ENCODE measurements around the gene C1orf174. TPM values are rescaled to one million over a fixed set of nuclear protein-coding genes. Genes with fewer than 3 reads are reported as not detected.

Gene C1orf174
- total RNA-seq, 3 donors from 2014 or later = 17.6 to 24.9 (median 18.1) TPM

DNA sequence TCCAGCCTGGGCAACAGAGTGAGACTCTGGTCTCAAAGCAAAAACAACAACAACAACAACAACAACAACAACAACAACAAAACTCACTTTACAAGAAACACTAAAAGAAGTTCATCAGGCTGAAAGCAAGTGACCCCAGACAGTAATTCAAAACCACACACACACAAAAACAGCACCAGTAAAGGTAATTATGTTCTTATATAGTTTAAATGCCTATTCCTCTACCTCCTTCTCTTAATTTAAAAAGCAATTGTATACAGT is 1.7 kb downstream of the C1orf174 start:
- H3K27me3 ChIP-seq = no peaks in the 10 kb centered on the region
- peaks cover 0 to 6% of the 10 kb centered on the region in 2 donors for H3K4me1 ChIP-seq
- intact Hi-C loops (cut with DNase I; ENCODE audit: low total_unique reads) = no loop called here
- no peak overlapping the region for H3K4me3 ChIP-seq
- TF ChIP-seq, protein P1, sequence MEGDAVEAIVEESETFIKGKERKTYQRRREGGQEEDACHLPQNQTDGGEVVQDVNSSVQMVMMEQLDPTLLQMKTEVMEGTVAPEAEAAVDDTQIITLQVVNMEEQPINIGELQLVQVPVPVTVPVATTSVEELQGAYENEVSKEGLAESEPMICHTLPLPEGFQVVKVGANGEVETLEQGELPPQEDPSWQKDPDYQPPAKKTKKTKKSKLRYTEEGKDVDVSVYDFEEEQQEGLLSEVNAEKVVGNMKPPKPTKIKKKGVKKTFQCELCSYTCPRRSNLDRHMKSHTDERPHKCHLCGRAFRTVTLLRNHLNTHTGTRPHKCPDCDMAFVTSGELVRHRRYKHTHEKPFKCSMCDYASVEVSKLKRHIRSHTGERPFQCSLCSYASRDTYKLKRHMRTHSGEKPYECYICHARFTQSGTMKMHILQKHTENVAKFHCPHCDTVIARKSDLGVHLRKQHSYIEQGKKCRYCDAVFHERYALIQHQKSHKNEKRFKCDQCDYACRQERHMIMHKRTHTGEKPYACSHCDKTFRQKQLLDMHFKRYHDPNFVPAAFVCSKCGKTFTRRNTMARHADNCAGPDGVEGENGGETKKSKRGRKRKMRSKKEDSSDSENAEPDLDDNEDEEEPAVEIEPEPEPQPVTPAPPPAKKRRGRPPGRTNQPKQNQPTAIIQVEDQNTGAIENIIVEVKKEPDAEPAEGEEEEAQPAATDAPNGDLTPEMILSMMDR (IDR thresholded peaks at IDR 0.05) = no peak
- no peak for TF ChIP-seq POLR2AphosphoS5 (IDR thresholded peaks at IDR 0.05)
- TF ChIP-seq POLR2A (IDR thresholded peaks at IDR 0.05) = no peak
- no peak for DNase-seq (ENCODE audit: low spot score in 2 of 2)
- no peaks in the 10 kb centered on the region for H3K36me3 ChIP-seq
- peaks cover 12 to 16% of the 10 kb centered on the region in 2 donors for H3K9me3 ChIP-seq
- no peak overlapping the region for H3K27ac ChIP-seq

DNA sequence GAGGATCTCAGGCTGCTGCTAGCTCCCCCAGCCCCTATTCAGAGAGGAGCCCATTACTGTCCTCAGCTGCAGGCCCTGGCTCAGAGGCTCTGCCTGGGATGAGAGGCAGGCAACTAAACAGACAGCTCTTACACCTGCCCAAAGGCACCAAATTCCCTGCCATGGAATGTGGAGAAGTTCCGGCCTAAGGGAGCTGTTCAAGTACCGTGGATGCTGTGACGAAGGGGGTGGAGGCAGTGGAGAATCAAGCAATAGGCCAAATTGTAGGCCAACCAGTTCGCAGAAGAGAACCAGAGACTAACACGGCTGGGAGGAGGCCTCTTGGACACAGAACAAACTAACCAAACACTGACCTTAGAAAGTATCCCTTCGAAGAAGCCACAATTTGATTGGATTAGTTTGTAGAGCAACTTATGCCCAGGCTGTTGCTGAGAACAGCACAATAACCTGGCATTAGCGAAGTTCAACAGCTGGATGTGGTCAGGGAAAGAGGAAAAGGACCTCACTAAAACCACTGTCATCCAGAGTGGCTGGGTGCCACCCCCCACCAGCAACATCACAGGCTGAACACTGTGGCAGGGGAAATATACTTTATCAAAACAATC is 3.6 kb downstream of the C1orf174 start:
- no peaks in the 10 kb centered on the region for H3K27me3 ChIP-seq
- H3K9me3 ChIP-seq = peaks cover 12 to 16% of the 10 kb centered on the region in 2 donors
- TF ChIP-seq, protein P1 (IDR thresholded peaks at IDR 0.05) = no peak
- TF ChIP-seq POLR2AphosphoS5 (IDR thresholded peaks at IDR 0.05) (no peak), POLR2A (IDR thresholded peaks at IDR 0.05) (no peak)
- no peak overlapping the region for H3K4me3 ChIP-seq
- DNase-seq (ENCODE audit: low spot score in 2 of 2) = no peak
- no peaks in the 10 kb centered on the region for H3K36me3 ChIP-seq
- no peak overlapping the region for H3K27ac ChIP-seq
- peaks cover 0 to 6% of the 10 kb centered on the region in 2 donors for H3K4me1 ChIP-seq
- intact Hi-C loops (cut with DNase I; ENCODE audit: low total_unique reads) = no loop called here

DNA sequence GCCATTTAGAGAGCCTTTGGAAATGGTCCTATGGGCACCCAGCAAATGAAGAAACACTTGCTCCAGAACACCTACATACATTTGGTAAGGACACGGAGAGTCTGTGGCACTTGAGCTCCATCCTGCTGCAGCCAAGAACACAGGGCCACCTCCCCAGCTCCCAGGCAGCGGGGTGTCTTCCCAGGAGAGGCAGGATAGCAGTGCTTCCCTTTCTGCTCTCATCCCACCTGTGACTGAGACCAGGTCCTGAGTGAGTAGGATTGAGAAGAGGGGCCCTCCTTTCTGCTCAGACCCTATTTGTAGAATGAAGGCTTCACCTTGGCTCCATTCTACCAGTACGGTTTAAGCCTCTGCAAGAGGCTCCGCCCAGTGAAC is 4.1 kb downstream of the C1orf174 start:
- TF ChIP-seq POLR2A (IDR thresholded peaks at IDR 0.05) (no peak), POLR2AphosphoS5 (IDR thresholded peaks at IDR 0.05) (no peak)
- TF ChIP-seq, protein P1 (IDR thresholded peaks at IDR 0.05) = no peak
- no peak for DNase-seq (ENCODE audit: low spot score in 2 of 2)
- intact Hi-C loops (cut with DNase I; ENCODE audit: low total_unique reads) = no loop called here
- Histone ChIP-seq H3K27ac (no peak overlapping the region), H3K9me3 (peaks cover 12 to 16% of the 10 kb centered on the region in 2 donors), H3K36me3 (no peaks in the 10 kb centered on the region), H3K4me1 (peaks cover 0 to 6% of the 10 kb centered on the region in 2 donors), H3K4me3 (no peak overlapping the region), H3K27me3 (no peaks in the 10 kb centered on the region)

DNA sequence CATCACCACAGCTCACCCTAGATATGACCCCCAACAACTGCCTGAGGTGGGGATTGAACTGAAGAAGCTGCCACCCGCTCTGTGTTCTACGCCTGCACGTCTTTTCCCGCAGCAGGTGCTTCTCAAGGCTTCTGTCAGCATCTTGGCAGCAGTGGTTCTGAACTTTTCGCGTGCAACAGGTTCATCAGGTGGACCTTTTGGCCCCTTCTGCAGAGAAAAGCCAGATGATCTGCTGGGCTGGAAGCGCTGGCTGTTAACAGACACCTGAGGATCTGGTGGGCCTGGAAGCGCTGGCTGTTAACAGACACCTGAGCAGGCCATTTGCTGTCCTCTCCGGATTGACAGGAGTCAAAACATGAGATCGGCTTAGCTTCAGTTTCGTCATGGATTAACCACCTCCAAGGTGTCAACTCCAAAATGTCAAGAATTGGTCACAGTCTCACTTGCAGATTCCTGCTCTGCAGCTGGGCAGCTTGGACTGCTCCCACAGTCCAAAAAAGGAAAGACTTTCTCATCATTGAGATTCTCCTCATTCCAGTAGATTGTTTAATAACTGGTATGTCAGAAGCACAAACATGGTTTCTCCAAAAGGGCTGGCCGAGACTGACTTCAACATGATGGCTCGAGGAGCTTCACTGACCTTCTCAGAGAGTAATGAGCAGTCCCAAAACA is 4.7 kb downstream of the C1orf174 start:
- TF ChIP-seq POLR2A (IDR thresholded peaks at IDR 0.05) (no peak), POLR2AphosphoS5 (IDR thresholded peaks at IDR 0.05) (no peak)
- TF ChIP-seq, protein P1 (IDR thresholded peaks at IDR 0.05) = no peak
- no peaks in the 10 kb centered on the region for H3K27me3 ChIP-seq
- peaks cover 12 to 16% of the 10 kb centered on the region in 2 donors for H3K9me3 ChIP-seq
- peaks cover 0 to 6% of the 10 kb centered on the region in 2 donors for H3K4me1 ChIP-seq
- no peak overlapping the region for H3K4me3 ChIP-seq
- no peak overlapping the region for H3K27ac ChIP-seq
- no peak for DNase-seq (ENCODE audit: low spot score in 2 of 2)
- H3K36me3 ChIP-seq = no peaks in the 10 kb centered on the region
- intact Hi-C loops (cut with DNase I; ENCODE audit: low total_unique reads) = no loop called here

DNA sequence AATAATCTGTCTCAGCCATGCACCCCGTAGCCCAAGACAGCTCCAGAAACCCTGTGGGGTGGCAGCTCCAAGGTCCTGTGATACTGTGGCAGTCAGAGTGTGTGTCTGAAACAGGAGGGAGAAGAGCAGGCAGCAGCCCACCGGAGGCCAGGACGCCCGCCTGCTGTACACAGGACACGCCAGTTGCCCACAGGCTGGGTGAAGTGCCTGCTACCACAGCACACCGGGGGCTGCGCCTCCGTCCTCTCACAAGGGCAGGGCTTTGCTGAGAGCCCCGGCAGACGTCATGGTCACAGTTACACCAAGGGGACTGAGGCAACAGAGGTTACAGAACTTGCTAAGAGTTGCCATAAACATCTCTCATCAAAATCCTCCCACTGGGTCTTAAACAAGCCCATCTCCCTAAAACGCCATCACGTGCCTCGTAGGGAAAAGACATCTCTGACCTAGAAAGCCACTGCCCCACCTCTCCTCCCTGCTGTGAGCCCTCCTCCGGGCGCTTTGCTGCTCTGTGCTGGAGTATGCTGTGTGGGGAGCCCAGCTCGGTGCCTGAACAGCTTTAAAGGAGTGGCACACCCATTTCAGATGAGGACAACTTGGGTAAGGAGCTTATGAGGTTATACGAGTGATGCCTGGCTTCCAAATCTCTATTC is 5.3 kb downstream of the C1orf174 start:
- no peak for DNase-seq (ENCODE audit: low spot score in 2 of 2)
- TF ChIP-seq POLR2A (IDR thresholded peaks at IDR 0.05) (no peak), POLR2AphosphoS5 (IDR thresholded peaks at IDR 0.05) (no peak)
- TF ChIP-seq, protein P1 (IDR thresholded peaks at IDR 0.05) = no peak
- Histone ChIP-seq H3K36me3 (no peaks in the 10 kb centered on the region), H3K4me1 (peaks cover 0 to 6% of the 10 kb centered on the region in 2 donors), H3K27me3 (no peaks in the 10 kb centered on the region), H3K4me3 (no peak overlapping the region), H3K9me3 (peaks cover 12 to 16% of the 10 kb centered on the region in 2 donors), H3K27ac (no peak overlapping the region)
- intact Hi-C loops (cut with DNase I; ENCODE audit: low total_unique reads) = no loop called here
